Neural cell (in vitro differentiated cells): Measurements from ENCODE around the gene SCNN1G. TPM values are rescaled to one million over a fixed set of nuclear protein-coding genes. Genes with fewer than 3 reads are reported as not detected.

Experiments used
- polyA plus RNA-seq: library from polyadenylated mRNA; depleted of rRNA; stranded (reverse); fragments of >200 nt; gene quantifications from 2 replicates; pipeline ENCODE4 v1.2.3, GENCODE V29; 2014

SCNN1G gene
- polyA plus RNA-seq, 1 donor from 2014 or later = not detected

Other genes starting within 250 kb of the SCNN1G start
- 5.8 and 7.9 TPM in 2 replicates for gene USP31, start 33.3 kb upstream of the SCNN1G start, polyA plus RNA-seq
- not detected in 2 replicates for gene SCNN1B, start 119.6 kb downstream of the SCNN1G start, polyA plus RNA-seq